PC-3 (cell line): ENCODE measurements around the gene SLC17A2. TPM values are rescaled to one million over a fixed set of nuclear protein-coding genes. Genes with fewer than 3 reads are reported as not detected.
A peak's percentile ranks its signal among the peaks of the same experiment; 100 is the strongest.

Experiments used
- ATAC-seq: fragments of 200-7000 bp; cut with Tn5 transposase; 2 replicates; pipeline ENCODE4 v1.9.1; 2020; ENCODE audit warnings: mild to moderate bottlenecking, moderate library complexity
- BruUV-seq: library from RNA; stranded (reverse); fragments of 400-500 nt; replicated peaks from 2 replicates; lab custom pipeline; 2021; lab: Mats Ljungman, UMichigan
- CTCF ChIA-PET: fragments of 300-600 bp; sonication (Branson Sonifier 250); formaldehyde crosslinking; loops from one replicate; lab custom pipeline; 2022; ENCODE audit warnings: antibody characterized with exemption; lab: Charles Lee
- POLR2A ChIA-PET: fragments of 300-600 bp; sonication (Branson Sonifier 250); formaldehyde crosslinking; loops from one replicate; lab custom pipeline; 2022; ENCODE audit warnings: antibody characterized with exemption; ENCODE audit not compliant: unreplicated experiment; lab: Charles Lee
- DNase-seq: peaks from one replicate; pipeline ENCODE4 v3.0.0-alpha.2; 2015
- H2AFZ ChIP-seq: fragments of 300-600 bp; sonication (generic); 2 replicates; pipeline ENCODE4 v1.6.0; 2016; ENCODE audit warnings: antibody characterized with exemption, low read length
- H3F3A ChIP-seq: fragments of 300-600 bp; sonication (generic); one replicate; pipeline ENCODE4 v1.6.0; 2017; ENCODE audit warnings: antibody characterized with exemption, low read length, control low read depth, mild to moderate bottlenecking; ENCODE audit not compliant: unreplicated experiment
- H3K27ac ChIP-seq: fragments of 300-600 bp; sonication (generic); 2 replicates; pipeline ENCODE4 v1.5.1; 2016; ENCODE audit warnings: mild to moderate bottlenecking, low read length
- H3K27me3 ChIP-seq: fragments of 300-600 bp; sonication (generic); 2 replicates; pipeline ENCODE4 v1.6.1; 2016; ENCODE audit warnings: low read length, mixed read lengths
- H3K36me3 ChIP-seq: fragments of 300-600 bp; sonication (generic); 2 replicates; pipeline ENCODE4 v1.6.1; 2016; ENCODE audit warnings: low read depth, mixed run types, low read length, mixed read lengths
- H3K4me1 ChIP-seq: fragments of 300-600 bp; sonication (generic); 2 replicates; pipeline ENCODE4 v1.5.1; 2016; ENCODE audit warnings: low read length; ENCODE audit not compliant: insufficient read depth
- H3K4me2 ChIP-seq: fragments of 300-600 bp; sonication (generic); 2 replicates; pipeline ENCODE4 v1.6.0; 2016; ENCODE audit warnings: low read length
- H3K4me3 ChIP-seq: fragments of 300-600 bp; sonication (generic); 2 replicates; pipeline ENCODE4 v1.5.1; 2016; ENCODE audit warnings: mild to moderate bottlenecking, low read length, mixed read lengths
- H3K79me2 ChIP-seq: fragments of 300-600 bp; sonication (generic); 2 replicates; pipeline ENCODE4 v1.6.1; 2017; ENCODE audit warnings: low read length, mixed read lengths
- H3K9ac ChIP-seq: fragments of 300-600 bp; sonication (generic); 2 replicates; pipeline ENCODE4 v1.6.0; 2016; ENCODE audit warnings: mild to moderate bottlenecking, low read length
- H3K9me2 ChIP-seq: fragments of 300-600 bp; sonication (generic); replicated peaks from 2 replicates; pipeline ENCODE4 v1.6.1; 2016; ENCODE audit warnings: mixed run types, low read length, mixed read lengths
- H3K9me3 ChIP-seq: fragments of 300-600 bp; sonication (generic); 2 replicates; pipeline ENCODE4 v1.6.1; 2016; ENCODE audit warnings: low read length, mixed read lengths
- H4K20me1 ChIP-seq: fragments of 300-600 bp; sonication (generic); 2 replicates; pipeline ENCODE4 v1.6.1; 2016; ENCODE audit warnings: low read length, mixed read lengths
- CTCF ChIP-seq: fragments of 300-600 bp; sonication (generic); conservative IDR thresholded peaks from 2 replicates; pipeline ENCODE4 v1.5.1; 2017; ENCODE audit warnings: antibody characterized with exemption, low read depth, mild to moderate bottlenecking, low read length
- EZH2 ChIP-seq: fragments of 300-600 bp; sonication (generic); IDR thresholded peaks from one replicate; pipeline ENCODE4 v1.6.1; 2017; ENCODE audit warnings: antibody characterized with exemption, mild to moderate bottlenecking, low read length; ENCODE audit not compliant: unreplicated experiment
- EZH2phosphoT487 ChIP-seq: fragments of 300-600 bp; sonication (generic); IDR thresholded peaks from 2 replicates; pipeline ENCODE4 v1.6.1; 2018; ENCODE audit warnings: mild to moderate bottlenecking, antibody characterized with exemption, low read length, borderline replicate concordance
- intact Hi-C: fragments of 100-400 bp; cut with micrococcal nuclease; formaldehyde crosslinking; loops from 2 replicates; pipeline ENCODE4 v1.9.0; 2023
- total RNA-seq: library from RNA; depleted of rRNA; stranded (reverse); fragments of >200 nt; gene quantifications from 2 replicates; pipeline ENCODE4 v1.2.3, GENCODE V29; 2014

The SLC17A2 gene
- total RNA-seq, 1 experiment from 2014 or later = not detected

GRCh38 chr6:25925876-25926275 is 4.6 kb downstream of the SLC17A2 start:
- Histone ChIP-seq H3K27ac (no peak overlapping the region), H3K36me3 (no peaks in the 10 kb centered on the region), H4K20me1 (no peaks in the 10 kb centered on the region), H3K4me3 (no peak overlapping the region), H3K79me2 (no peaks in the 10 kb centered on the region), H3K27me3 (no peaks in the 10 kb centered on the region), H3K9me2 (no peaks in the 10 kb centered on the region), H3K4me1 (no peaks in the 10 kb centered on the region), H3K9me3 (no peaks in the 10 kb centered on the region), H3K9ac (no peak overlapping the region), H2AFZ (no peak overlapping the region), H3F3A (no peaks in the 10 kb centered on the region), H3K4me2 (no peak overlapping the region)
- ATAC-seq = no peak
- no peak for DNase-seq
- ChIA-PET CTCF (no interaction called here), POLR2A (no interaction called here)
- no TSS peak for BruUV-seq
- intact Hi-C loops = no loop called here
- TF ChIP-seq EZH2 (no peak), CTCF (no peak), EZH2phosphoT487 (no peak)

- intact Hi-C loops = no loop called here
- TF ChIP-seq EZH2phosphoT487 (no peak), CTCF (no peak), EZH2 (no peak)
- Histone ChIP-seq H4K20me1 (no peaks in the 10 kb centered on the region), H3K4me1 (no peaks in the 10 kb centered on the region), H3K9me2 (no peaks in the 10 kb centered on the region), H3K9ac (no peak overlapping the region), H3K4me3 (no peak overlapping the region), H3K9me3 (no peaks in the 10 kb centered on the region), H3K27me3 (no peaks in the 10 kb centered on the region), H3K27ac (no peak overlapping the region), H3F3A (no peaks in the 10 kb centered on the region), H3K79me2 (no peaks in the 10 kb centered on the region), H2AFZ (no peak overlapping the region), H3K36me3 (no peaks in the 10 kb centered on the region), H3K4me2 (no peak overlapping the region)
- ATAC-seq = peak; percentile 73
- CTCF ChIA-PET = interaction anchor here (0.6 kb wide), 1 partner anchor 15 kb away, joined by 3 read pairs; no protein-coding TSS in a partner anchor
- no TSS peak for BruUV-seq
- POLR2A ChIA-PET = no interaction called here
- peak; percentile 25 for DNase-seq
Measured at GRCh38 chr6:25922301-25922700, 8.2 kb downstream of the SLC17A2 start.

GRCh38 chr6:25921525-25922203 is 8.8 kb downstream of the SLC17A2 start:
- Histone ChIP-seq H2AFZ (no peak overlapping the region), H3K27me3 (no peaks in the 10 kb centered on the region), H4K20me1 (no peaks in the 10 kb centered on the region), H3K9ac (no peak overlapping the region), H3K9me3 (no peaks in the 10 kb centered on the region), H3K27ac (no peak overlapping the region), H3F3A (no peaks in the 10 kb centered on the region), H3K36me3 (no peaks in the 10 kb centered on the region), H3K79me2 (no peaks in the 10 kb centered on the region), H3K4me3 (no peak overlapping the region), H3K4me2 (no peak overlapping the region), H3K9me2 (no peaks in the 10 kb centered on the region), H3K4me1 (no peaks in the 10 kb centered on the region)
- ATAC-seq (no peak), DNase-seq (no peak)
- intact Hi-C loops = no loop called here
- no TSS peak for BruUV-seq
- POLR2A ChIA-PET = no interaction called here
- TF ChIP-seq CTCF = no peak
- no peak for TF ChIP-seq EZH2phosphoT487
- TF ChIP-seq EZH2 = no peak
- CTCF ChIA-PET = no interaction called here
